GM18873 (cell line): ENCODE data around the gene MYH7B.

Experiments used
- ATAC-seq: cut with Tn5 transposase; IDR thresholded peaks from one replicate; pipeline ENCODE4 v1.9.1; 2021; ENCODE audit warnings: mild to moderate bottlenecking, moderate library complexity, moderate number of reproducible peaks; ENCODE audit not compliant: unreplicated experiment, low FRiP score

Gene MYH7B

GRCh38 chr20:34971561-34972235 is 16.0 kb downstream of the MYH7B start:
- ATAC-seq, result no peak

GRCh38 chr20:34974246-34974645 is 18.6 kb downstream of the MYH7B start:
- no peak for ATAC-seq

GRCh38 chr20:34976286-34976685 is 20.6 kb downstream of the MYH7B start:
- no peak for ATAC-seq

- no peak for ATAC-seq
Measured at GRCh38 chr20:34977365-34978091, 21.9 kb downstream of the MYH7B start.

GRCh38 chr20:34978092-34978744 is 22.6 kb downstream of the MYH7B start:
- no peak for ATAC-seq

- ATAC-seq, result no peak
Measured at GRCh38 chr20:34979366-34980153, 23.9 kb downstream of the MYH7B start.

GRCh38 chr20:34980543-34981233 is 25.0 kb downstream of the MYH7B start:
- ATAC-seq, result no peak

GRCh38 chr20:34982270-34983088 is 26.8 kb downstream of the MYH7B start:
- no peak for ATAC-seq

GRCh38 chr20:34983089-34983820 is 27.6 kb downstream of the MYH7B start:
- ATAC-seq, result no peak

GRCh38 chr20:34983995-34984735 is 28.5 kb downstream of the MYH7B start:
- no peak for ATAC-seq

GRCh38 chr20:34984756-34985261 is 29.1 kb downstream of the MYH7B start:
- no peak for ATAC-seq

GRCh38 chr20:34985461-34986310 is 30.0 kb downstream of the MYH7B start:
- no peak for ATAC-seq

GRCh38 chr20:34986311-34987287 is 30.9 kb downstream of the MYH7B start:
- no peak for ATAC-seq

GRCh38 chr20:34987288-34988190 is 31.9 kb downstream of the MYH7B start:
- ATAC-seq, result no peak

GRCh38 chr20:34988191-34988540 is 32.5 kb downstream of the MYH7B start:
- ATAC-seq, result no peak
